GM23338 (cell line): ENCODE measurements around the gene OAT.

Source experiments
- CREB1 ChIP-seq: fragments of 250-450 bp; sonication (Bioruptor Pico); IDR thresholded peaks from 2 replicates; pipeline ENCODE4 v1.5.0; 2020; ENCODE audit warnings: low read depth, mild to moderate bottlenecking, moderate library complexity
- CTCF ChIP-seq, 2 experiments: fragments of 200-600 bp in 1 of 2; sonication (generic) in 1 of 2; conservative IDR thresholded peaks; 2 replicates each; pipeline versions ENCODE4 v1.5.1 to v1.6.1; 2016 to 2017; ENCODE audit warnings: antibody characterized with exemption in 2 of 2, low read depth in 2 of 2, mild to moderate bottlenecking in 2 of 2, moderate library complexity in 1 of 2
- EZH2 ChIP-seq: fragments of 200-600 bp; sonication (generic); IDR thresholded peaks from one replicate; pipeline ENCODE4 v1.8.0; 2017; ENCODE audit warnings: antibody characterized with exemption, mild to moderate bottlenecking, low read depth; ENCODE audit not compliant: unreplicated experiment
- EZH2phosphoT487 ChIP-seq: fragments of 200-600 bp; sonication (generic); IDR thresholded peaks from one replicate; pipeline ENCODE4 v1.8.1; 2018; ENCODE audit warnings: antibody characterized with exemption; ENCODE audit not compliant: unreplicated experiment
- JUNB ChIP-seq: IDR thresholded peaks from one replicate; pipeline ENCODE4 v1.6.1; 2016; ENCODE audit warnings: antibody characterized with exemption; ENCODE audit not compliant: unreplicated experiment
- NANOG ChIP-seq: IDR thresholded peaks from 2 replicates; pipeline ENCODE4 v1.6.1; 2016; ENCODE audit warnings: antibody characterized with exemption, borderline replicate concordance
- POLR2AphosphoS5 ChIP-seq: IDR thresholded peaks from 2 replicates; pipeline ENCODE4 v1.6.1; 2016; ENCODE audit warnings: antibody characterized with exemption, low read depth
- REST ChIP-seq: IDR thresholded peaks from one replicate; pipeline ENCODE4 v1.6.1; 2018; ENCODE audit warnings: antibody characterized with exemption; ENCODE audit not compliant: unreplicated experiment

GRCh38 chr10:124383496-124383895, 35.2 kb downstream of the OAT start:
- no peak for TF ChIP-seq CTCF (conservative IDR thresholded peaks at IDR 0.05; ENCODE audit: low read depth in 2 of 2)
- TF ChIP-seq EZH2 = no peak
- no peak for TF ChIP-seq POLR2AphosphoS5
- TF ChIP-seq REST = no peak
- TF ChIP-seq EZH2phosphoT487 = no peak
- no peak for TF ChIP-seq JUNB
- TF ChIP-seq CREB1 (CRISPR knock-in tag) = no peak
- TF ChIP-seq NANOG = no peak
